GM12878 (cell line): ENCODE measurements around the gene SLC25A45. TPM values are rescaled to one million over a fixed set of nuclear protein-coding genes. Genes with fewer than 3 reads are reported as not detected.

ENCODE experiments used
- ATAC-seq: fragments of 200-7000 bp; cut with Tn5 transposase; 3 replicates; pipeline ENCODE4 v1.9.1; 2020; ENCODE audit warnings: mild to moderate bottlenecking, moderate library complexity
- BruUV-seq: library from RNA; stranded (reverse); fragments of 400-500 nt; replicated peaks from 2 replicates; lab custom pipeline; 2021; lab: Mats Ljungman, UMichigan
- CTCF ChIA-PET: fragments of 300-600 bp; sonication (Branson Sonifier 250); formaldehyde crosslinking; extraction: SDS; loops from one replicate; lab custom pipeline; 2021; ENCODE audit warnings: inconsistent platforms; lab: Yijun Ruan, JAX
- POLR2A ChIA-PET: fragments of 350-600 bp; formaldehyde crosslinking; extraction: SDS; loops from one replicate; lab custom pipeline; 2021; ENCODE audit warnings: inconsistent platforms; lab: Charles Lee
- RAD21 ChIA-PET: fragments of 300-600 bp; sonication (Branson Sonifier 250); formaldehyde crosslinking; loops from one replicate; lab custom pipeline; 2023; ENCODE audit warnings: antibody characterized with exemption; ENCODE audit not compliant: unreplicated experiment; lab: Charles Lee
- SMC1A ChIA-PET: fragments of 300-600 bp; sonication (Branson Sonifier 250); formaldehyde crosslinking; loops from one replicate; lab custom pipeline; 2023; ENCODE audit not compliant: unreplicated experiment, uncharacterized antibody; lab: Charles Lee
- DNase-seq: peaks from one replicate; pipeline ENCODE4 v3.0.0-alpha.2; 2011; ENCODE audit warnings: low read depth, low spot score
- FAIRE-seq: peaks from 3 replicates; lab custom pipeline; 2011; peaks lifted over from hg19 to GRCh38; lab: Jason Lieb, UNC
- H2AFZ ChIP-seq: 2 replicates; pipeline ENCODE4 v1.6.0; 2011; ENCODE audit warnings: low read depth, low read length, control low read depth; ENCODE audit not compliant: control insufficient read depth
- H3K27ac ChIP-seq: 2 replicates; pipeline ENCODE4 v1.5.1; 2011; ENCODE audit warnings: control low read depth; ENCODE audit not compliant: control insufficient read depth, insufficient read depth
- H3K27me3 ChIP-seq, 2 experiments: replicated peaks in 1 of 2; 2 replicates each; pipeline versions ENCODE4 v1.6.0 to v1.6.1; 2011; ENCODE audit warnings: low read length in 1 of 2; ENCODE audit not compliant: control insufficient read depth in 2 of 2, insufficient read depth in 2 of 2
- H3K36me3 ChIP-seq, 2 experiments: 2 replicates each; pipeline ENCODE4 v1.5.1; 2011; ENCODE audit warnings: low read length in 1 of 2; ENCODE audit not compliant: control insufficient read depth in 2 of 2, insufficient read depth in 2 of 2
- H3K4me1 ChIP-seq: 2 replicates; pipeline ENCODE4 v1.6.1; 2011; ENCODE audit warnings: mild to moderate bottlenecking, low read length, moderate library complexity, mixed read lengths; ENCODE audit not compliant: control insufficient read depth, insufficient read depth
- H3K4me2 ChIP-seq: 2 replicates; pipeline ENCODE4 v1.6.0; 2011; ENCODE audit warnings: control low read depth; ENCODE audit not compliant: control insufficient read depth, insufficient read depth
- H3K4me3 ChIP-seq: fragments of 200-600 bp; sonication (generic); 2 replicates; pipeline ENCODE4 v1.5.1; 2016
- H3K79me2 ChIP-seq: 2 replicates; pipeline ENCODE4 v1.6.0; 2011; ENCODE audit warnings: low read length; ENCODE audit not compliant: control insufficient read depth, insufficient read depth
- H3K9ac ChIP-seq: 2 replicates; pipeline ENCODE4 v1.8.0; 2011; ENCODE audit warnings: low read length, control low read depth, mixed read lengths; ENCODE audit not compliant: control insufficient read depth, insufficient read depth
- H3K9me3 ChIP-seq: replicated peaks from 3 replicates; pipeline ENCODE4 v1.5.1; 2011; ENCODE audit warnings: mild to moderate bottlenecking, low read length; ENCODE audit not compliant: control insufficient read depth, insufficient read depth
- H4K20me1 ChIP-seq: 2 replicates; pipeline ENCODE4 v1.6.0; 2011; ENCODE audit not compliant: control insufficient read depth, insufficient read depth
- ATF3 ChIP-seq: IDR thresholded peaks from 2 replicates; pipeline ENCODE4 v1.6.1; 2011; ENCODE audit warnings: low read depth, mild to moderate bottlenecking, low read length, moderate library complexity, borderline replicate concordance; ENCODE audit errors: extremely low read depth
- BACH1 ChIP-seq: fragments of 450-650 bp; IDR thresholded peaks from 2 replicates; pipeline ENCODE4 v1.6.1; 2017; ENCODE audit warnings: mild to moderate bottlenecking, borderline replicate concordance
- ELK1 ChIP-seq: IDR thresholded peaks from 2 replicates; pipeline ENCODE4 v1.6.1; 2012; ENCODE audit warnings: low read depth, low read length, improper control_type of control experiment
- MLLT1 ChIP-seq: fragments of 450-650 bp; IDR thresholded peaks from 2 replicates; pipeline ENCODE4 v1.6.1; 2016; ENCODE audit warnings: mild to moderate bottlenecking
- POLR2A ChIP-seq: IDR thresholded peaks from 2 replicates; pipeline ENCODE4 v1.6.1; 2011; ENCODE audit warnings: low read depth, mild to moderate bottlenecking, low read length
- PRDM15 ChIP-seq: fragments of 450-650 bp; formaldehyde crosslinking; IDR thresholded peaks from 2 replicates; pipeline ENCODE4 v1.4.0; 2020; ENCODE audit warnings: mild to moderate bottlenecking, moderate library complexity
- SPI1 ChIP-seq: IDR thresholded peaks from 2 replicates; pipeline ENCODE4 v1.6.1; 2011; ENCODE audit warnings: low read depth, mild to moderate bottlenecking, low read length, moderate library complexity, borderline replicate concordance; ENCODE audit not compliant: insufficient read depth
- SUZ12 ChIP-seq: fragments of 200-600 bp; sonication (generic); IDR thresholded peaks from one replicate; pipeline ENCODE4 v1.6.1; 2018; ENCODE audit warnings: antibody characterized with exemption, mild to moderate bottlenecking; ENCODE audit not compliant: unreplicated experiment
- ZNF384 ChIP-seq: IDR thresholded peaks from 2 replicates; pipeline ENCODE4 v1.6.1; 2012; ENCODE audit warnings: low read depth, mild to moderate bottlenecking, low read length, improper control_type of control experiment, borderline replicate concordance
- whole genome bisulfite sequencing: methylation state at CpG from one replicate; pipeline ENCODE4 v1.1.6; 2016; ENCODE audit warnings: low lambda C conversion rate; ENCODE audit not compliant: insufficient replicate concordance, insufficient coverage; ENCODE audit errors: missing lambda C conversion rate; 5-methylcytosine and 5-hydroxymethylcytosine counted together
- in situ Hi-C: fragments of 300-500 bp; cut with MboI; formaldehyde crosslinking; loops from 9 replicates; pipeline ENCODE4 v1.14.3; 2018; ENCODE audit warnings: mixed read lengths
- intact Hi-C: fragments of 100-400 bp; cut with micrococcal nuclease; formaldehyde crosslinking; loops from one replicate; pipeline ENCODE4 v1.14.2; 2022; ENCODE audit not compliant: unreplicated experiment
- polyA plus RNA-seq, 11 experiments: library from polyadenylated mRNA; depleted of rRNA in 4 of 11; unstranded in 6 of 11; stranded (reverse) in 5 of 11; fragments of >200 nt; fragmentation: Nextera tagmentation in 4 of 11; fragmentation: Illumina TruSeq in 1 of 11; extraction: Ambion mirVana in 4 of 11; extraction: Trizol in 1 of 11; gene quantifications; 1 replicate in 1 of 11; 2 replicates in 10 of 11; pipeline versions ENCODE4 v1.2.1 to v1.2.3, GENCODE V29; 2011 to 2016; ENCODE audit warnings: inconsistent platforms in 2 of 11, missing spikeins in 2 of 11, low read depth in 1 of 11
- total RNA-seq, 4 experiments: library from RNA; depleted of rRNA in 3 of 4; stranded (reverse); fragments of >200 nt in 3 of 4; fragmentation: Illumina TruSeq in 1 of 4; extraction: Trizol in 1 of 4; gene quantifications; 2 replicates each; pipeline versions ENCODE4 v1.2.1 to v1.2.3, GENCODE V29; 2013 to 2021

Gene SLC25A45
- total and polyA plus RNA-seq, 10 of the 15 experiments (the other 5 are each of a cell fraction or from before 2014, with no cell fraction given): 4.1 to 35.2 (median 20.3) TPM

GRCh38 chr11:65390099-65390941 is 7.9 kb upstream of the SLC25A45 start (continued):
- TF ChIP-seq ATF3 (no peak), ELK1 (no peak), BACH1 (no peak), ZNF384 (no peak), SPI1 (no peak)
- TF ChIP-seq, all 136 proteins: peak for 0

- ChIA-PET RAD21 (interaction anchor here (1.4 to 3.7 kb wide), 2 partner anchors 27 to 79 kb away, joined by 5 to 24 read pairs; no protein-coding TSS in a partner anchor), POLR2A (no interaction called here), SMC1A (interaction anchor here (0.7 to 2.9 kb wide), 5 partner anchors 13 to 27 kb away, joined by 3 to 23 read pairs (median 4); no protein-coding TSS in a partner anchor), CTCF (interaction anchor here (0.5 to 6.0 kb wide), 4 partner anchors 11 to 122 kb away, joined by 3 to 34 read pairs (median 5); no protein-coding TSS in a partner anchor)
- H3K4me2 ChIP-seq: peak overlapping the region; percentile 80
- in situ Hi-C loops (no loop called here), intact Hi-C loops (no loop called here)
- no peak overlapping the region for H2AFZ ChIP-seq
- DNase-seq (no peak), ATAC-seq (no peak), FAIRE-seq (no peak)
- peaks cover 51% of the 10 kb centered on the region for H3K79me2 ChIP-seq
- 91% methylated on average over 16 of the region's 20 CpGs for WGBS
- H3K27me3 ChIP-seq: no peaks in the 10 kb centered on the region
- BruUV-seq: no TSS peak
- peak overlapping the region; percentile 5; the same call in 1 of the 2 replicates for H3K27ac ChIP-seq
- H3K9ac ChIP-seq: peak overlapping the region; percentile 53; the same call in 1 of the 2 replicates
- H3K9me3 ChIP-seq: no peaks in the 10 kb centered on the region
- TF ChIP-seq MLLT1: no peak
- no peak for TF ChIP-seq SUZ12
- 0 out of 2 replicates have a peak, but pooled peaks have one; percentile 20 for TF ChIP-seq POLR2A
- no peak for TF ChIP-seq PRDM15 (CRISPR knock-in tag)
- H3K4me3 ChIP-seq: peak overlapping the region; percentile 50; the same call in 1 of the 2 replicates
- no peaks in the 10 kb centered on the region; the same call in 1 of the 2 replicates for H4K20me1 ChIP-seq
- peaks cover 5 to 16% of the 10 kb centered on the region in 2 experiments; a peak in 3 of 4 replicates for H3K36me3 ChIP-seq
- H3K4me1 ChIP-seq: peaks cover 45% of the 10 kb centered on the region
These were observed 7.0 kb upstream of the SLC25A45 start for GRCh38 chr11:65389294-65389980.
